ENCODE results near the gene DCHS1.

The DCHS1 gene

GRCh38 chr11:6670202-6670830 is 14.7 kb upstream of the DCHS1 start:
- Histone ChIP-seq H3K9me3 (ENCODE audit: insufficient read depth, low read depth, low read length) (no peaks in the 10 kb centered on the region), H3K27me3 (ENCODE audit: insufficient read depth, low read length, poor library complexity, severe bottlenecking) (no peaks in the 10 kb centered on the region), H3K9me2 (replicated peaks; ENCODE audit: low read depth, low read length) (no peaks in the 10 kb centered on the region), H3F3A (ENCODE audit: low read depth) (no peaks in the 10 kb centered on the region; the same call in 1 of the 2 replicates), H3K9ac (ENCODE audit: low read depth, low read length, poor library complexity, severe bottlenecking) (no peak overlapping the region), H4K20me1 (ENCODE audit: insufficient read depth, low read length, poor library complexity, severe bottlenecking) (no peaks in the 10 kb centered on the region), H3K36me3 (ENCODE audit: insufficient read depth, low read length) (no peaks in the 10 kb centered on the region), H3K4me3 (ENCODE audit: low read length, poor library complexity, severe bottlenecking) (peak overlapping the region; percentile 4), H3K79me2 (ENCODE audit: insufficient read depth, low read length) (no peaks in the 10 kb centered on the region), H3K4me1 (ENCODE audit: insufficient read depth, low read length, poor library complexity, severe bottlenecking) (peaks cover 47% of the 10 kb centered on the region), H2AFZ (ENCODE audit: low read length) (no peak overlapping the region), H3K4me2 (ENCODE audit: low read depth, low read length, poor library complexity, severe bottlenecking) (peak overlapping the region; percentile 13)
- TF ChIP-seq EZH2phosphoT487 (IDR thresholded peaks at IDR 0.05; ENCODE audit: borderline replicate concordance) (no peak), CTCF (conservative IDR thresholded peaks at IDR 0.05; ENCODE audit: low read length) (no peak)

GRCh38 chr11:6667733-6668374 is 12.2 kb upstream of the DCHS1 start:
- Histone ChIP-seq H3K9ac (ENCODE audit: low read depth, low read length, poor library complexity, severe bottlenecking) (no peak overlapping the region), H3K79me2 (ENCODE audit: insufficient read depth, low read length) (no peaks in the 10 kb centered on the region), H3K4me3 (ENCODE audit: low read length, poor library complexity, severe bottlenecking) (no peak overlapping the region), H2AFZ (ENCODE audit: low read length) (peak overlapping the region; percentile 13; the same call in 1 of the 2 replicates), H3K9me3 (ENCODE audit: insufficient read depth, low read depth, low read length) (no peaks in the 10 kb centered on the region), H3K4me2 (ENCODE audit: low read depth, low read length, poor library complexity, severe bottlenecking) (no peak overlapping the region), H3K36me3 (ENCODE audit: insufficient read depth, low read length) (no peaks in the 10 kb centered on the region), H3K27me3 (ENCODE audit: insufficient read depth, low read length, poor library complexity, severe bottlenecking) (no peaks in the 10 kb centered on the region), H3K4me1 (ENCODE audit: insufficient read depth, low read length, poor library complexity, severe bottlenecking) (peaks cover 29% of the 10 kb centered on the region), H3F3A (ENCODE audit: low read depth) (no peaks in the 10 kb centered on the region; the same call in 1 of the 2 replicates), H3K9me2 (replicated peaks; ENCODE audit: low read depth, low read length) (no peaks in the 10 kb centered on the region), H4K20me1 (ENCODE audit: insufficient read depth, low read length, poor library complexity, severe bottlenecking) (no peaks in the 10 kb centered on the region)
- peak; percentile 67 for TF ChIP-seq CTCF (conservative IDR thresholded peaks at IDR 0.05; ENCODE audit: low read length)
- TF ChIP-seq EZH2phosphoT487 (IDR thresholded peaks at IDR 0.05; ENCODE audit: borderline replicate concordance): no peak

GRCh38 chr11:6666302-6667183 is 10.9 kb upstream of the DCHS1 start:
- no peak overlapping the region for H3K9ac ChIP-seq (ENCODE audit: low read depth, low read length, poor library complexity, severe bottlenecking)
- no peak overlapping the region for H3K4me3 ChIP-seq (ENCODE audit: low read length, poor library complexity, severe bottlenecking)
- H3K79me2 ChIP-seq (ENCODE audit: insufficient read depth, low read length): no peaks in the 10 kb centered on the region
- H2AFZ ChIP-seq (ENCODE audit: low read length): no peak overlapping the region
- H3K9me3 ChIP-seq (ENCODE audit: insufficient read depth, low read depth, low read length): no peaks in the 10 kb centered on the region
- H3K4me1 ChIP-seq (ENCODE audit: insufficient read depth, low read length, poor library complexity, severe bottlenecking): peaks cover 16% of the 10 kb centered on the region
- H4K20me1 ChIP-seq (ENCODE audit: insufficient read depth, low read length, poor library complexity, severe bottlenecking): no peaks in the 10 kb centered on the region
- H3F3A ChIP-seq (ENCODE audit: low read depth): no peaks in the 10 kb centered on the region; the same call in 1 of the 2 replicates
- no peaks in the 10 kb centered on the region for H3K27me3 ChIP-seq (ENCODE audit: insufficient read depth, low read length, poor library complexity, severe bottlenecking)
- H3K9me2 ChIP-seq (replicated peaks; ENCODE audit: low read depth, low read length): no peaks in the 10 kb centered on the region
- H3K4me2 ChIP-seq (ENCODE audit: low read depth, low read length, poor library complexity, severe bottlenecking): no peak overlapping the region
- TF ChIP-seq CTCF (conservative IDR thresholded peaks at IDR 0.05; ENCODE audit: low read length) (no peak), EZH2phosphoT487 (IDR thresholded peaks at IDR 0.05; ENCODE audit: borderline replicate concordance) (no peak)
- no peaks in the 10 kb centered on the region for H3K36me3 ChIP-seq (ENCODE audit: insufficient read depth, low read length)
